Fibroblast of lung (primary cell): ENCODE measurements around the gene PTMA. TPM values are rescaled to one million over a fixed set of nuclear protein-coding genes. Genes with fewer than 3 reads are reported as not detected.
"Not testable (repeated sequence)": the region's sequence is repeated elsewhere in the genome, so short reads cannot be mapped to it uniquely, and the experiment has no call there.

Experiments used
- DNase-seq, 2 donors: peaks; one replicate each; pipeline versions ENCODE4 v3.0.0 to v3.0.0-alpha.2; 2010; ENCODE audit warnings: low read depth in 2 of 2
- H2AFZ ChIP-seq: 2 replicates; pipeline ENCODE4 v1.5.1; 2012; ENCODE audit warnings: low read length, control low read depth, inconsistent platforms
- H3K27ac ChIP-seq: 2 replicates; pipeline ENCODE4 v1.5.1; 2011; ENCODE audit warnings: low read length, control low read depth; ENCODE audit not compliant: insufficient read depth
- H3K27me3 ChIP-seq: 2 replicates; pipeline ENCODE4 v1.5.1; 2011; ENCODE audit warnings: mild to moderate bottlenecking, low read length; ENCODE audit not compliant: control insufficient read depth, insufficient read depth
- H3K36me3 ChIP-seq: 2 replicates; pipeline ENCODE4 v1.5.1; 2011; ENCODE audit warnings: low read length; ENCODE audit not compliant: control insufficient read depth, insufficient read depth
- H3K4me1 ChIP-seq: 2 replicates; pipeline ENCODE4 v1.5.1; 2011; ENCODE audit warnings: low read length; ENCODE audit not compliant: control insufficient read depth, insufficient read depth; ENCODE audit errors: extremely low read depth
- H3K4me2 ChIP-seq: 2 replicates; pipeline ENCODE4 v1.5.1; 2011; ENCODE audit warnings: low read length, control low read depth; ENCODE audit not compliant: insufficient read depth; ENCODE audit errors: extremely low read depth
- H3K4me3 ChIP-seq, 4 experiments: fragments of 200-600 bp in 1 of 4; sonication (generic) in 1 of 4; replicated peaks in 1 of 4; 2 replicates each; pipeline ENCODE4 v1.5.1; 2011 to 2016; ENCODE audit warnings: low read length in 4 of 4, low read depth in 3 of 4, mild to moderate bottlenecking in 3 of 4, control low read depth in 2 of 4, inconsistent platforms in 1 of 4, mixed read lengths in 1 of 4; ENCODE audit not compliant: insufficient read depth in 1 of 4; ENCODE audit errors: control extremely low read depth in 1 of 4
- H3K79me2 ChIP-seq: 2 replicates; pipeline ENCODE4 v1.5.1; 2012; ENCODE audit warnings: mild to moderate bottlenecking, low read length, inconsistent platforms; ENCODE audit not compliant: control insufficient read depth, insufficient read depth
- H3K9ac ChIP-seq: 2 replicates; pipeline ENCODE4 v1.5.1; 2011; ENCODE audit warnings: mild to moderate bottlenecking, low read length, control low read depth; ENCODE audit not compliant: insufficient read depth
- H3K9me3 ChIP-seq: 2 replicates; pipeline ENCODE4 v1.5.1; 2012; ENCODE audit warnings: low read depth, low read length; ENCODE audit not compliant: control insufficient read depth, insufficient read depth
- H4K20me1 ChIP-seq: 2 replicates; pipeline ENCODE4 v1.5.1; 2011; ENCODE audit warnings: low read length; ENCODE audit not compliant: control insufficient read depth, insufficient read depth; ENCODE audit errors: extremely low read depth
- EZH2 ChIP-seq: IDR thresholded peaks from 2 replicates; pipeline ENCODE4 v1.5.1; 2012; ENCODE audit warnings: low read length, control low read depth, mild to moderate bottlenecking; ENCODE audit errors: missing control alignments
- polyA minus RNA-seq: library from RNA; depleted of rRNA, polyadenylated mRNA; stranded (reverse); fragments of >200 nt; gene quantifications from 2 replicates; pipeline ENCODE4 v1.2.3, GENCODE V29; 2011; ENCODE audit warnings: low replicate concordance
- polyA plus RNA-seq, 2 donors: library from polyadenylated mRNA; depleted of rRNA in 1 of 2; stranded (reverse) in 1 of 2; unstranded in 1 of 2; fragments of >200 nt; gene quantifications; 2 replicates each; pipeline ENCODE4 v1.2.1, GENCODE V29; 2011 to 2012; ENCODE audit warnings: missing spikeins in 1 of 2
- total RNA-seq: library from RNA; depleted of rRNA; stranded (reverse); fragments of >200 nt; gene quantifications from 2 replicates; pipeline ENCODE4 v1.2.1, GENCODE V29; 2014
- TF ChIP-seq, protein P1 (sequence below), 2 donors: IDR thresholded peaks in 1 of 2; conservative IDR thresholded peaks in 1 of 2; 1 replicate in 1 of 2; 2 replicates in 1 of 2; pipeline ENCODE4 v1.5.1; 2011 to 2012; ENCODE audit warnings: low read length in 2 of 2, control low read depth in 1 of 2, inconsistent platforms in 1 of 2, low read depth in 1 of 2, mild to moderate bottlenecking in 1 of 2

Gene PTMA, protein sequence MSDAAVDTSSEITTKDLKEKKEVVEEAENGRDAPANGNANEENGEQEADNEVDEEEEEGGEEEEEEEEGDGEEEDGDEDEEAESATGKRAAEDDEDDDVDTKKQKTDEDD
- total RNA-seq (481 and 664 TPM in 2 replicates), polyA plus RNA-seq (650 and 1,032 TPM in 2 replicates), polyA minus RNA-seq (34.8 and 35.0 TPM in 2 replicates)
- 819 and 1,107 TPM in 2 replicates for polyA plus RNA-seq (2012)

- Histone ChIP-seq H3K27me3 (no peaks in the 10 kb centered on the region), H2AFZ (peak within 1 kb of the TSS; percentile 100), H3K4me1 (peaks cover 14% of the 10 kb centered on the region), H3K9ac (peak within 1 kb of the TSS; percentile 97), H3K36me3 (peaks cover 5% of the 10 kb centered on the region), H3K9me3 (no peaks in the 10 kb centered on the region), H3K4me3 (peak within 1 kb of the TSS; percentile 82 to 95 (median 92)), H3K4me2 (peak within 1 kb of the TSS; percentile 78), H3K79me2 (peaks cover 42% of the 10 kb centered on the region), H3K27ac (peak within 1 kb of the TSS; percentile 99), H4K20me1 (no peaks in the 10 kb centered on the region)
- DNase-seq = peak; percentile 100
- no peak for TF ChIP-seq EZH2
- TF ChIP-seq, protein P1, sequence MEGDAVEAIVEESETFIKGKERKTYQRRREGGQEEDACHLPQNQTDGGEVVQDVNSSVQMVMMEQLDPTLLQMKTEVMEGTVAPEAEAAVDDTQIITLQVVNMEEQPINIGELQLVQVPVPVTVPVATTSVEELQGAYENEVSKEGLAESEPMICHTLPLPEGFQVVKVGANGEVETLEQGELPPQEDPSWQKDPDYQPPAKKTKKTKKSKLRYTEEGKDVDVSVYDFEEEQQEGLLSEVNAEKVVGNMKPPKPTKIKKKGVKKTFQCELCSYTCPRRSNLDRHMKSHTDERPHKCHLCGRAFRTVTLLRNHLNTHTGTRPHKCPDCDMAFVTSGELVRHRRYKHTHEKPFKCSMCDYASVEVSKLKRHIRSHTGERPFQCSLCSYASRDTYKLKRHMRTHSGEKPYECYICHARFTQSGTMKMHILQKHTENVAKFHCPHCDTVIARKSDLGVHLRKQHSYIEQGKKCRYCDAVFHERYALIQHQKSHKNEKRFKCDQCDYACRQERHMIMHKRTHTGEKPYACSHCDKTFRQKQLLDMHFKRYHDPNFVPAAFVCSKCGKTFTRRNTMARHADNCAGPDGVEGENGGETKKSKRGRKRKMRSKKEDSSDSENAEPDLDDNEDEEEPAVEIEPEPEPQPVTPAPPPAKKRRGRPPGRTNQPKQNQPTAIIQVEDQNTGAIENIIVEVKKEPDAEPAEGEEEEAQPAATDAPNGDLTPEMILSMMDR (conservative IDR thresholded peaks at IDR 0.05 in 1 of 2, IDR thresholded peaks at IDR 0.05 in 1 of 2; ENCODE audit: low read depth in 1 of 2, low read length in 2 of 2) = no peak
Observed at GRCh38 chr2:231707927-231708772, at the start of gene PTMA. Gene PTMA, plus strand, starts transcription at chr2:231708525. Its CDS starts 182 bp downstream, at chr2:231708707.

DNA sequence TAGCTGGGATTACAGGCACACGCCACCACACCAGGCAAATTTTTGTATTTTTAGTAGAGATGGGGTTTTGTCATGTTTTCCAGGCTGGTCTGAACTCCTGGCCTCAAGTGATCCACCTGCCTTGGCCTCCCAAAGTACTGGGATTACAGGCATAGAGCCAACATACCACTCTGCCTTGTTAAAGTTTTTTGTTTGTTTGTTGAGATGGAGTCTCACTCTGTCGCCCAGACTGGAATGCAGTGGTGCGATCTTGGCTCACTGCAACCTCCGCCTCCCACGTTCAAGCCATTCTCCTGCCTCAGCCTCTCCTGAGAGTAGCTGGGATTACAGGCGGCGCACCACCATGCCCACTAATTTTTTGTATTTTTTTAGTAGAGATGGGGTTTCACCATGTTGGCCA lies 48.3 kb upstream of the PTMA start:
- H3K9ac ChIP-seq, H3K27me3 ChIP-seq, H3K9me3 ChIP-seq, H3K4me2 ChIP-seq, H3K4me1 ChIP-seq, H3K4me3 ChIP-seq, DNase-seq, H3K79me2 ChIP-seq, H3K36me3 ChIP-seq, H3K27ac ChIP-seq, H2AFZ ChIP-seq, H4K20me1 ChIP-seq: not testable (repeated sequence)

DNA sequence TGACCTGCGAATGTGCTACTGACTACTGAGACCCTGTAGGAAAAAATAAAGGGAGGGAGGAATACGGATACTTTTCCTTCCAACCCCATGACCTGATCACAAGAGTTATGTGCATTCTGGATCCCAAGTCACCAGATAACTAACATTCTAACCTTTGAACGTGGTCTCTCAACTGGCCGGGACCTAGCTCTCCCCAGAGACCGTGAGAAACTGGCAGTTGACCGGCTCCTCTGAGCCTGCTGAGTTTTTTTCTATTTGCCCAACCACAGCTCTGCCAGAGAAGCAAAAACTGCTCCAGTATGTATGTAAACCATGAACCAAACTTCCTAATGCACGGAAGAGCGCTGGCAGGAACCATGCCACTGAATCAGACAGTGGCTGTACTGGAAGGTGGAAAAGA lies 47.5 kb upstream of the PTMA start:
- H3K4me3 ChIP-seq = no peak overlapping the region
- no peak overlapping the region for H3K4me2 ChIP-seq
- H3K27ac ChIP-seq = no peak overlapping the region
- no peak for DNase-seq
- no peak overlapping the region for H3K9ac ChIP-seq
- TF ChIP-seq EZH2 = no peak
- TF ChIP-seq, protein P1 (conservative IDR thresholded peaks at IDR 0.05 in 1 of 2, IDR thresholded peaks at IDR 0.05 in 1 of 2; ENCODE audit: low read depth in 1 of 2, low read length in 2 of 2) = no peak
- H2AFZ ChIP-seq = no peak overlapping the region
- peaks cover 2% of the 10 kb centered on the region for H3K4me1 ChIP-seq
- no peaks in the 10 kb centered on the region for H3K9me3 ChIP-seq
- H3K79me2 ChIP-seq = no peaks in the 10 kb centered on the region
- H3K36me3 ChIP-seq = no peaks in the 10 kb centered on the region
- H4K20me1 ChIP-seq = no peaks in the 10 kb centered on the region
- no peaks in the 10 kb centered on the region for H3K27me3 ChIP-seq
